Hepatocyte (in vitro differentiated cells): ENCODE measurements around the gene GPR18.

Experiments
- EZH2 ChIP-seq: fragments of 200-600 bp; sonication (generic); IDR thresholded peaks from 2 replicates; pipeline ENCODE4 v1.6.1; 2016; ENCODE audit warnings: antibody characterized with exemption, mild to moderate bottlenecking, borderline replicate concordance
- EZH2phosphoT487 ChIP-seq: fragments of 200-600 bp; sonication (generic); IDR thresholded peaks from one replicate; pipeline ENCODE4 v1.6.1; 2018; ENCODE audit warnings: antibody characterized with exemption, mild to moderate bottlenecking, low read depth, moderate library complexity; ENCODE audit not compliant: unreplicated experiment, severe bottlenecking
- TF ChIP-seq, protein P1 (sequence below): fragments of 200-600 bp; sonication (generic); IDR thresholded peaks from 2 replicates; pipeline ENCODE4 v1.5.1; 2016; ENCODE audit warnings: antibody characterized with exemption, mild to moderate bottlenecking; ENCODE audit not compliant: poor library complexity

- TF ChIP-seq, protein P1, sequence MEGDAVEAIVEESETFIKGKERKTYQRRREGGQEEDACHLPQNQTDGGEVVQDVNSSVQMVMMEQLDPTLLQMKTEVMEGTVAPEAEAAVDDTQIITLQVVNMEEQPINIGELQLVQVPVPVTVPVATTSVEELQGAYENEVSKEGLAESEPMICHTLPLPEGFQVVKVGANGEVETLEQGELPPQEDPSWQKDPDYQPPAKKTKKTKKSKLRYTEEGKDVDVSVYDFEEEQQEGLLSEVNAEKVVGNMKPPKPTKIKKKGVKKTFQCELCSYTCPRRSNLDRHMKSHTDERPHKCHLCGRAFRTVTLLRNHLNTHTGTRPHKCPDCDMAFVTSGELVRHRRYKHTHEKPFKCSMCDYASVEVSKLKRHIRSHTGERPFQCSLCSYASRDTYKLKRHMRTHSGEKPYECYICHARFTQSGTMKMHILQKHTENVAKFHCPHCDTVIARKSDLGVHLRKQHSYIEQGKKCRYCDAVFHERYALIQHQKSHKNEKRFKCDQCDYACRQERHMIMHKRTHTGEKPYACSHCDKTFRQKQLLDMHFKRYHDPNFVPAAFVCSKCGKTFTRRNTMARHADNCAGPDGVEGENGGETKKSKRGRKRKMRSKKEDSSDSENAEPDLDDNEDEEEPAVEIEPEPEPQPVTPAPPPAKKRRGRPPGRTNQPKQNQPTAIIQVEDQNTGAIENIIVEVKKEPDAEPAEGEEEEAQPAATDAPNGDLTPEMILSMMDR, result no peak
- TF ChIP-seq EZH2 (no peak), EZH2phosphoT487 (no peak)
Measured at GRCh38 chr13:99206226-99206625, 52.0 kb downstream of the GPR18 start.
